ENCODE results near the gene ZNF30. TPM values are rescaled to one million over a fixed set of nuclear protein-coding genes. Genes with fewer than 3 reads are reported as not detected.

The ZNF30 gene
- total and polyA plus RNA-seq, 2 experiments from 2014 or later, result 4.1 to 18.7 TPM

GRCh38 chr19:34972163-34972705 is 45.5 kb downstream of the ZNF30 start (continued):
- TF ChIP-seq ZNF331 (CRISPR knock-in tag; IDR thresholded peaks at IDR 0.05; ENCODE audit: low read depth) (no peak), EZH2 (IDR thresholded peaks at IDR 0.05; ENCODE audit: low read depth, unreplicated experiment) (no peak), ZNF462 (CRISPR knock-in tag; IDR thresholded peaks at IDR 0.05) (no peak)

GRCh38 chr19:34974646-34975045 is 47.9 kb downstream of the ZNF30 start:
- Mint-ChIP-seq H3K4me1 (peaks cover 22% of the 10 kb centered on the region), H3K36me3 (ENCODE audit: low read depth) (peaks cover 17% of the 10 kb centered on the region), H3K9me3 (peaks cover 31% of the 10 kb centered on the region), H3K27me3 (ENCODE audit: insufficient read depth, low read depth, poor library complexity) (peaks cover 3% of the 10 kb centered on the region), H3K27ac (no peak overlapping the region), H3K4me3 (no peak overlapping the region)
- Histone ChIP-seq H3K4me2 (peak overlapping the region; percentile 35), H3K36me3 (ENCODE audit: insufficient read depth) (no peaks in the 10 kb centered on the region), H3K27ac (ENCODE audit: low read depth) (no peak overlapping the region), H3K4me3 (no peak overlapping the region), H2AFZ (peak overlapping the region; percentile 66; the same call in 1 of the 2 replicates), H3K4me1 (ENCODE audit: insufficient read depth) (peaks cover 25% of the 10 kb centered on the region), H3K79me2 (replicated peaks; ENCODE audit: insufficient read depth) (no peaks in the 10 kb centered on the region), H4K20me1 (replicated peaks; ENCODE audit: insufficient read depth) (no peaks in the 10 kb centered on the region), H3F3A (replicated peaks; ENCODE audit: low read depth) (no peaks in the 10 kb centered on the region), H3K27me3 (ENCODE audit: insufficient read depth) (no peaks in the 10 kb centered on the region), H3K9me2 (ENCODE audit: insufficient read depth) (0 out of 2 replicates have a peak, but pooled peaks cover 3% of the 10 kb centered on the region)
- ATAC-seq, result no peak
- DNase-seq (ENCODE audit: low spot score), result no peak
- no peak for TF ChIP-seq EZH2phosphoT487 (IDR thresholded peaks at IDR 0.05; ENCODE audit: unreplicated experiment)
- TF ChIP-seq ZNF331 (CRISPR knock-in tag; IDR thresholded peaks at IDR 0.05; ENCODE audit: low read depth), result no peak
- TF ChIP-seq REST (IDR thresholded peaks at IDR 0.05; ENCODE audit: unreplicated experiment), result no peak
- no peak for TF ChIP-seq ZNF462 (CRISPR knock-in tag; IDR thresholded peaks at IDR 0.05)
